DOHH2 (cell line): ENCODE results near the gene SEL1L.

ENCODE experiments used
- H3F3A ChIP-seq: fragments of 200-600 bp; sonication (generic), shearing (Covaris generic); 2 replicates; pipeline ENCODE4 v1.6.0; 2016; ENCODE audit warnings: antibody characterized with exemption, mild to moderate bottlenecking; ENCODE audit not compliant: control insufficient read depth, insufficient read depth
- H3K27ac ChIP-seq: fragments of 200-600 bp; sonication (generic); 2 replicates; pipeline ENCODE4 v1.5.1; 2014; ENCODE audit warnings: low read depth, mild to moderate bottlenecking, low read length, moderate library complexity
- H3K27me3 ChIP-seq: fragments of 200-600 bp; sonication (generic); 2 replicates; pipeline ENCODE4 v1.6.1; 2014; ENCODE audit warnings: mild to moderate bottlenecking, low read length, mixed read lengths; ENCODE audit not compliant: control insufficient read depth
- H3K36me3 ChIP-seq: fragments of 200-600 bp; sonication (generic); 2 replicates; pipeline ENCODE4 v1.6.1; 2014; ENCODE audit warnings: mild to moderate bottlenecking, low read length, moderate library complexity, mixed read lengths; ENCODE audit not compliant: control insufficient read depth
- H3K4me1 ChIP-seq: fragments of 200-600 bp; sonication (generic); 2 replicates; pipeline ENCODE4 v1.6.1; 2014; ENCODE audit warnings: mild to moderate bottlenecking, low read length, mixed read lengths; ENCODE audit not compliant: control insufficient read depth
- H3K4me2 ChIP-seq: fragments of 200-600 bp; sonication (generic); 2 replicates; pipeline ENCODE4 v1.6.0; 2014; ENCODE audit warnings: mild to moderate bottlenecking, low read length, moderate library complexity
- H3K4me3 ChIP-seq: fragments of 200-600 bp; sonication (generic); 2 replicates; pipeline ENCODE4 v1.5.1; 2014; ENCODE audit warnings: mild to moderate bottlenecking, low read length, mixed read lengths
- H3K79me2 ChIP-seq: fragments of 200-600 bp; sonication (generic); 2 replicates; pipeline ENCODE4 v1.6.1; 2014; ENCODE audit warnings: mild to moderate bottlenecking, low read length, mixed read lengths; ENCODE audit not compliant: control insufficient read depth
- H3K9me2 ChIP-seq: fragments of 200-600 bp; sonication (generic); replicated peaks from 2 replicates; pipeline ENCODE4 v1.6.1; 2014; ENCODE audit warnings: mild to moderate bottlenecking, low read length, mixed read lengths; ENCODE audit not compliant: control insufficient read depth
- H3K9me3 ChIP-seq: fragments of 200-600 bp; sonication (generic); 2 replicates; pipeline ENCODE4 v1.6.1; 2014; ENCODE audit warnings: antibody characterized with exemption, low read length, mixed read lengths; ENCODE audit not compliant: control insufficient read depth, insufficient read depth
- H4K20me1 ChIP-seq: fragments of 200-600 bp; sonication (generic); 2 replicates; pipeline ENCODE4 v1.6.0; 2014; ENCODE audit warnings: low read depth, mild to moderate bottlenecking, antibody characterized with exemption, low read length, moderate library complexity; ENCODE audit not compliant: control insufficient read depth, insufficient read depth
- CTCF ChIP-seq: fragments of 200-600 bp; sonication (generic); IDR thresholded peaks from one replicate; pipeline ENCODE4 v1.5.1; 2014; ENCODE audit warnings: antibody characterized with exemption, mild to moderate bottlenecking, low read depth, low read length; ENCODE audit not compliant: poor library complexity, severe bottlenecking
- EZH2phosphoT487 ChIP-seq: fragments of 200-600 bp; sonication (generic); IDR thresholded peaks from 2 replicates; pipeline ENCODE4 v1.6.1; 2017; ENCODE audit warnings: borderline replicate concordance, mild to moderate bottlenecking, antibody characterized with exemption, low read length, moderate library complexity, mixed read lengths

SEL1L gene

GRCh38 chr14:81436296-81437138 lies 97.1 kb downstream of the SEL1L start:
- Histone ChIP-seq H3K4me2 (no peak overlapping the region), H3K27ac (no peak overlapping the region)
- TF ChIP-seq CTCF, result no peak
- no peak for TF ChIP-seq EZH2phosphoT487

GRCh38 chr14:81435391-81436295 lies 98.0 kb downstream of the SEL1L start:
- H3K4me2 ChIP-seq, result no peak overlapping the region
- no peak overlapping the region for H3K4me3 ChIP-seq
- H3K9me3 ChIP-seq, result no peaks in the 10 kb centered on the region
- TF ChIP-seq CTCF (no peak), EZH2phosphoT487 (no peak)
- H3K36me3 ChIP-seq, result no peaks in the 10 kb centered on the region
- H3K4me1 ChIP-seq, result no peaks in the 10 kb centered on the region
- H3F3A ChIP-seq, result no peaks in the 10 kb centered on the region
- H3K27ac ChIP-seq, result no peak overlapping the region
- no peaks in the 10 kb centered on the region for H3K9me2 ChIP-seq
- H4K20me1 ChIP-seq, result no peaks in the 10 kb centered on the region
- no peaks in the 10 kb centered on the region for H3K79me2 ChIP-seq
- H3K27me3 ChIP-seq, result peaks cover 32% of the 10 kb centered on the region

More at GRCh38 chr14:81436296-81437138, 97.1 kb downstream of the SEL1L start:
- no peaks in the 10 kb centered on the region for H3K36me3 ChIP-seq
- H4K20me1 ChIP-seq, result no peaks in the 10 kb centered on the region
- no peaks in the 10 kb centered on the region for H3K79me2 ChIP-seq
- peaks cover 36% of the 10 kb centered on the region for H3K27me3 ChIP-seq
- no peaks in the 10 kb centered on the region for H3K4me1 ChIP-seq
- H3F3A ChIP-seq, result no peaks in the 10 kb centered on the region
- H3K9me2 ChIP-seq, result no peaks in the 10 kb centered on the region
- H3K4me3 ChIP-seq, result no peak overlapping the region
- H3K9me3 ChIP-seq, result no peaks in the 10 kb centered on the region

GRCh38 chr14:81435048-81435390 lies 98.6 kb downstream of the SEL1L start:
- Histone ChIP-seq H3K79me2 (no peaks in the 10 kb centered on the region), H3K4me3 (no peak overlapping the region), H3F3A (no peaks in the 10 kb centered on the region), H4K20me1 (no peaks in the 10 kb centered on the region), H3K36me3 (no peaks in the 10 kb centered on the region), H3K4me1 (no peaks in the 10 kb centered on the region), H3K27ac (no peak overlapping the region), H3K27me3 (peaks cover 26% of the 10 kb centered on the region), H3K4me2 (no peak overlapping the region), H3K9me2 (no peaks in the 10 kb centered on the region), H3K9me3 (no peaks in the 10 kb centered on the region)
- TF ChIP-seq CTCF (no peak), EZH2phosphoT487 (no peak)
